Brain microvascular endothelial cell (primary cell): ENCODE results near the gene SORCS1.

Experiments used
- DNase-seq: peaks from one replicate; pipeline ENCODE4 v3.0.0-alpha.2; 2020
- H3K27ac ChIP-seq: fragments of 250-450 bp; sonication (Bioruptor Pico); 2 replicates; pipeline ENCODE4 v1.5.1; 2020; ENCODE audit warnings: mild to moderate bottlenecking, moderate library complexity
- H3K27me3 ChIP-seq: fragments of 250-450 bp; sonication (Bioruptor Pico); replicated peaks from 2 replicates; pipeline ENCODE4 v1.5.1; 2020; ENCODE audit warnings: mild to moderate bottlenecking
- H3K36me3 ChIP-seq: fragments of 250-450 bp; sonication (Bioruptor Pico); replicated peaks from 2 replicates; pipeline ENCODE4 v1.5.1; 2020; ENCODE audit warnings: mild to moderate bottlenecking
- H3K4me3 ChIP-seq: 2 replicates; pipeline ENCODE4 v1.5.1; 2011; ENCODE audit warnings: low read depth, mild to moderate bottlenecking, control low read depth, low read length, moderate library complexity
- in situ Hi-C: cut with HindIII; loops from 2 replicates; pipeline ENCODE4 v1.10.0; 2017; ENCODE audit warnings: low sequenced_read_pairs, low pct_ligation_motif_present
- TF ChIP-seq, protein P1 (sequence below): IDR thresholded peaks from 2 replicates; pipeline ENCODE4 v1.5.1; 2011; ENCODE audit warnings: low read depth, mild to moderate bottlenecking, moderate library complexity, low read length, control low read depth, inconsistent platforms; ENCODE audit errors: missing control alignments

The SORCS1 gene

DNA sequence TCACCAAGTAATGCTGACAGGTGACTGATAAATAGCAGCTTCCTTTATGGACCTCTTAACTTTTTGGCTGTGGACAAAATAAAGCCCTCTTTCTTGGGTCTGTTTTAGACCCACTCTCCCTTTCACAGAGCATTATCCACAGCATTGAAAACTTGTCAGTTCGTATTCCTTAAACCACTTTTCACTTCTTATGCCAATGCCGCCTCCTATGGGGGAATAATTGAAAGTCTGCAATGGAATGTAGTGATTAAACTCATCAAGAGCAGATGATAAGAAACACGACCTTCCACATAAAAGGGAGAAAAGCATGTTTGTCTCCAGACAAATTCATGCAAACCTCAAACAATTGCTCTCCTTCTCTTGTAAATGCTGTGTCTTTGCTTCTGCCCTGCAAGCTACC, 153.4 kb downstream of the SORCS1 start:
- TF ChIP-seq, protein P1, sequence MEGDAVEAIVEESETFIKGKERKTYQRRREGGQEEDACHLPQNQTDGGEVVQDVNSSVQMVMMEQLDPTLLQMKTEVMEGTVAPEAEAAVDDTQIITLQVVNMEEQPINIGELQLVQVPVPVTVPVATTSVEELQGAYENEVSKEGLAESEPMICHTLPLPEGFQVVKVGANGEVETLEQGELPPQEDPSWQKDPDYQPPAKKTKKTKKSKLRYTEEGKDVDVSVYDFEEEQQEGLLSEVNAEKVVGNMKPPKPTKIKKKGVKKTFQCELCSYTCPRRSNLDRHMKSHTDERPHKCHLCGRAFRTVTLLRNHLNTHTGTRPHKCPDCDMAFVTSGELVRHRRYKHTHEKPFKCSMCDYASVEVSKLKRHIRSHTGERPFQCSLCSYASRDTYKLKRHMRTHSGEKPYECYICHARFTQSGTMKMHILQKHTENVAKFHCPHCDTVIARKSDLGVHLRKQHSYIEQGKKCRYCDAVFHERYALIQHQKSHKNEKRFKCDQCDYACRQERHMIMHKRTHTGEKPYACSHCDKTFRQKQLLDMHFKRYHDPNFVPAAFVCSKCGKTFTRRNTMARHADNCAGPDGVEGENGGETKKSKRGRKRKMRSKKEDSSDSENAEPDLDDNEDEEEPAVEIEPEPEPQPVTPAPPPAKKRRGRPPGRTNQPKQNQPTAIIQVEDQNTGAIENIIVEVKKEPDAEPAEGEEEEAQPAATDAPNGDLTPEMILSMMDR: no peak
- Histone ChIP-seq H3K36me3 (no peaks in the 10 kb centered on the region), H3K4me3 (no peak overlapping the region), H3K27ac (no peak overlapping the region), H3K27me3 (no peaks in the 10 kb centered on the region)
- in situ Hi-C loops: no loop called here
- DNase-seq: no peak

DNA sequence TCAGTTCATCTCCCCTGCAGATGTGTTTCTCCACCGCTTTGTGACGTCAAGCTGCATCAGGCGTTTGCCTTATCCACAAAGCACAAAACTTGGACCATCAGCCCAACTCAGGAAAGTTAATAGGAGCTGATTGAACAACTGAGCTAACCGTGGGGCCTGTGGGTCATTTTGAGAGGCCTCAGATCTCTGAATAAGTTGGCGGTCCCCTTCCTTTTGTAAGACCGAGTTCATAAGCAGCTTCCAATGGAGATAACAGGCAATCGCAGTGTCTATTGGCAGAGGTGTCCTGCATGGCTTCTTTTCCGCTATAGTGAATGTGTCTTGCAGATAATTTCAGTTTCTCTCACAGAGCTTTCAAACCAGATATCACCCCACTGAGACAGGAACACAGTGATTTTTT, 154.0 kb downstream of the SORCS1 start:
- H3K4me3 ChIP-seq: no peak overlapping the region
- TF ChIP-seq, protein P1: no peak
- DNase-seq: no peak
- H3K27ac ChIP-seq: no peak overlapping the region
- H3K36me3 ChIP-seq: no peaks in the 10 kb centered on the region
- in situ Hi-C loops: no loop called here
- H3K27me3 ChIP-seq: no peaks in the 10 kb centered on the region

DNA sequence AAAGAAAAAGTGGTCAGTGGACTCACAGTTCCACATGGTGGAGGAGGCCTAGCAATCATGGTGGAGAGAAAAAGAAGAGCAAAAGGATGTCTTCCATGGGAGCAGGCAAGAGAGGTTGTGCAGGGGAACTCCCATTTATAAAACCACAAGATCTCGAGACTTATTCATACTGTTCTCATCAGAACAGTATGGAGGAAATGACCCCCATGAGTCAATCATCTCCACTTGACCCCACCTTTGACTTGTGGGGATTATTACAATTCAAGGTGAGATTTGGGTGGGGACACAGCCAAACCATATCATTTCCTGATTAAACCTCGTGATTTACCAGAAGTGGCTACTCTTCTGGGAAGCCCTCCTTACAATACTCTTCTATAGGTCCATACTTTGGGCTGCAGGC, 160.1 kb downstream of the SORCS1 start:
- in situ Hi-C loops: no loop called here
- Histone ChIP-seq H3K36me3 (no peaks in the 10 kb centered on the region), H3K4me3 (no peak overlapping the region), H3K27me3 (no peaks in the 10 kb centered on the region), H3K27ac (no peak overlapping the region)
- TF ChIP-seq, protein P1: no peak
- no peak for DNase-seq

DNA sequence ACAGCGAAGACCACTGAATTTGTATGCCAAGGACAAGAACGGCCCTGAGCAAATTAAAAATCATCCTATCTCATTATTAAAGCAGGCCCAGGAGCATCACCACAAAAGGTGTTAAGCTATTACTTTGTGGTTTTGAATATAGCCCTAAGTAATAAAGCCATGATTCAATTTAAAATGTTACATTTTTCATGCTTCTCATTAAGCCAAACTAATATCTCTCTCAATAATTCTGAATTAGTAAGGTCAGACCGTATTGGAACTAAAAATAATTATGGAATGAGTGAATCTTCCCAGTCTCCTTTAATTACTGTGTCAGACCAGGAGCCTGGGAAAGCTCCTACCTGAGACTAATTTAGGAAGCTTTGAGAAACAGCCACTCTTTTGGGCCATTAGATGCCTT, 162.4 kb downstream of the SORCS1 start:
- Histone ChIP-seq H3K27ac (no peak overlapping the region), H3K27me3 (no peaks in the 10 kb centered on the region), H3K4me3 (no peak overlapping the region), H3K36me3 (no peaks in the 10 kb centered on the region)
- no peak for DNase-seq
- TF ChIP-seq, protein P1: no peak
- in situ Hi-C loops: no loop called here

DNA sequence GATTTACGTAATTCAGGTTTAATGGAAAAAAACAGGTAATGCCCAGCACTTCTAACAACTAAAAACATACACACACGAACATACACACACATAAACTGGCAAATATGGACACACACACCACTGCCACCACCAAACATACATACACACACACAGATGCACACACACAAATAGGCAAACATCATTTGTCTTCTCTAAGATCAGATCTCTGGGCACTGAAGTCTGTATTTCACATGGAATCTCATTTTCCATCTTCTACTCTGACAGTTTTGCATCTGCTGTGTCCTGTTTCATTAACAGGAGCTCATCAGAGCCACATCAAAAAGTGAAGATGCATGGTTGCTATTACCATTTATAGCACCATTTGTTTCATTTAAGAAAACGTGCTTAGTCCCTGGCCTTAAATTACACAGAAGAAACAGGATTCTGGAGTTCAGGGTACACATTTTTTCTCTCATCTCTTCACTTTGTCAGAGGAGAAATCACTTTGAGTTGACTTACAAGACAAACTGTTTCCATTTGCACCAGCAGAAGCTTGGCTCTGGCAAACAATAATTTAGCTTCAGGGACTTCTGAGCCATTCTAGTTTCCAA, 165.3 kb downstream of the SORCS1 start:
- H3K4me3 ChIP-seq: no peak overlapping the region
- in situ Hi-C loops: no loop called here
- H3K36me3 ChIP-seq: no peaks in the 10 kb centered on the region
- H3K27me3 ChIP-seq: no peaks in the 10 kb centered on the region
- DNase-seq: no peak
- TF ChIP-seq, protein P1: no peak
- H3K27ac ChIP-seq: no peak overlapping the region

DNA sequence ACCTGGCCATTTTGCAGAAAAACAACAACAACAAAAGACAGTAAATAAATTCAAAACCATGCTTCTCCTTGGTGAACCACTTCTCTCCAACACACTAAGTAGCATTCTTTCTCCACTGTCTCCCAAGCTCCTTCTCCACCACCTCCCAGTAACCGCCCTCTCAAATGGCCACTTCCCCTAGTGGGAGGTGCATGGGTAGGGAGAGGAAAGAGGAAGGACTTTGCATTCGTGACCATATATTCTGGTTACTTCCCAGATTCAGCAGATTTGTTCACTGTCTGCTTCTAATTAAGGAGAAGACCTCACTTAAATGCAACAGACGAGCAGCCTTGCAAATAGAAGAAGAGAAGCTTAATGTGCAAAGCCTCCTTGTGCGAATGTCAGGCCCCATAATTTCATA, 166.8 kb downstream of the SORCS1 start:
- Histone ChIP-seq H3K27me3 (no peaks in the 10 kb centered on the region), H3K4me3 (no peak overlapping the region), H3K36me3 (no peaks in the 10 kb centered on the region), H3K27ac (no peak overlapping the region)
- no peak for DNase-seq
- TF ChIP-seq, protein P1: no peak
- in situ Hi-C loops: no loop called here
